Measurements from ENCODE around the gene RPH3AL.

- TF ChIP-seq CTCF (IDR thresholded peaks at IDR 0.05) (no peak), POLR2AphosphoS5 (IDR thresholded peaks at IDR 0.05) (no peak)
Observed at GRCh38 chr17:307741-308507, 44.7 kb downstream of the RPH3AL start.

Data from transverse colon (tissue), 4 donors.